Lung (tissue), 16 donors: Measurements from ENCODE around the gene GPS1. TPM values are rescaled to one million over a fixed set of nuclear protein-coding genes. Genes with fewer than 3 reads are reported as not detected.

ENCODE experiments used
- ATAC-seq: fragments of 200-7000 bp; cut with Tn5 transposase; one replicate; pipeline ENCODE4 v1.9.1; 2020; ENCODE audit warnings: moderate number of reproducible peaks; ENCODE audit not compliant: insufficient read depth, low FRiP score
- DNase-seq, 3 donors: peaks; one replicate each; pipeline ENCODE4 v3.0.0-alpha.2; 2013 to 2017
- H3K27ac ChIP-seq, 2 donors: one replicate each; pipeline ENCODE4 v1.5.1; 2013; ENCODE audit warnings: mild to moderate bottlenecking in 2 of 2, moderate library complexity in 2 of 2, control low read depth in 1 of 2, inconsistent platforms in 1 of 2, low read depth in 1 of 2, low read length in 1 of 2
- H3K27me3 ChIP-seq, 3 donors: one replicate each; pipeline ENCODE4 v1.5.1; 2013; ENCODE audit warnings: low read length in 2 of 3; ENCODE audit not compliant: control insufficient read depth in 3 of 3, insufficient read depth in 3 of 3
- H3K36me3 ChIP-seq, 4 donors: one replicate each; pipeline ENCODE4 v1.5.1; 2013; ENCODE audit warnings: low read length in 4 of 4, mild to moderate bottlenecking in 1 of 4, moderate library complexity in 1 of 4; ENCODE audit not compliant: control insufficient read depth in 4 of 4, insufficient read depth in 4 of 4
- H3K4me1 ChIP-seq, 5 donors: one replicate each; pipeline ENCODE4 v1.5.1; 2013; ENCODE audit warnings: low read length in 5 of 5, mild to moderate bottlenecking in 2 of 5, moderate library complexity in 1 of 5; ENCODE audit not compliant: control insufficient read depth in 5 of 5, insufficient read depth in 5 of 5
- H3K4me3 ChIP-seq: one replicate; pipeline ENCODE4 v1.5.1; 2013; ENCODE audit warnings: mild to moderate bottlenecking, control low read depth, moderate library complexity
- H3K9ac ChIP-seq, 2 donors: one replicate each; pipeline ENCODE4 v1.5.1; 2013; ENCODE audit warnings: low read length in 2 of 2, control low read depth in 1 of 2; ENCODE audit not compliant: insufficient read depth in 1 of 2
- H3K9me3 ChIP-seq, 4 donors: one replicate each; pipeline ENCODE4 v1.5.1; 2013; ENCODE audit warnings: low read length in 3 of 4, mild to moderate bottlenecking in 1 of 4, moderate library complexity in 1 of 4; ENCODE audit not compliant: control insufficient read depth in 4 of 4, insufficient read depth in 3 of 4
- WGBS, 2 donors: extraction: QIAGEN DNeasy Blood & Tissue Kit; methylation state at CpG; one replicate each; pipeline ENCODE4 v1.1.7; 2013; 5-methylcytosine and 5-hydroxymethylcytosine counted together
- long read RNA-seq, 5 donors: transcript quantifications; one replicate each; lab custom pipeline, GENCODE V29; 2026
- polyA plus RNA-seq, 2 donors: library from polyadenylated mRNA; stranded (reverse); fragments of 200-250 nt; gene quantifications; one replicate each; pipeline ENCODE4 v1.2.1, GENCODE V29; 2013
- total RNA-seq, 2 donors: library from RNA; depleted of rRNA in 1 of 2; stranded (reverse); fragments of >200 nt in 1 of 2; gene quantifications; one replicate each; pipeline ENCODE4 v1.2.1, GENCODE V29; 2014 to 2021
- TF ChIP-seq, protein P1 (sequence below): IDR thresholded peaks from 2 replicates; pipeline ENCODE4 v1.5.1; 2012; ENCODE audit warnings: mild to moderate bottlenecking; ENCODE audit errors: control extremely low read depth, extremely low read depth
- donor health status: control.
- donor health status: control.
- donor health status: Bipolar disorder and iron deficiency.
- donor health status: healthy.
- donor health status: DM: yes; HTN: yes; CAD: no.

The GPS1 gene
- total RNA-seq (100 to 1,000 TPM in 1 of 2 donors, 10 to 100 TPM in 1; 71.0 to 102 TPM), polyA plus RNA-seq (10 to 100 TPM; 79.0 to 99.8 TPM)
- long read RNA-seq, donor 1, transcript GPS1-208 (13 exons, 1,874 nt) = major isoform, 12 of 116 reads
- long read RNA-seq, donor 1, partial matches to known transcripts = 31 of 116 reads
- long read RNA-seq, donor 1, other reads (novel, unspliced or antisense) = 66 of 116 reads
- long read RNA-seq, donor 2, partial matches to known transcripts = 13 of 18 reads
- long read RNA-seq, donor 2, other reads (novel, unspliced or antisense) = 0 of 18 reads
- long read RNA-seq, donor 3, transcript GPS1-208 (13 exons, 1,874 nt) = major isoform, 5 of 7 reads
- long read RNA-seq, donor 3, partial matches to known transcripts = 0 of 7 reads
- long read RNA-seq, donor 3, other reads (novel, unspliced or antisense) = 0 of 7 reads
- long read RNA-seq, donor 4, partial matches to known transcripts = 13 of 25 reads
- long read RNA-seq, donor 4, other reads (novel, unspliced or antisense) = 6 of 25 reads
- long read RNA-seq, donor 5, transcript GPS1-208 (13 exons, 1,874 nt) = major isoform, 17 of 68 reads
- long read RNA-seq, donor 5, transcript GPS1-201 (13 exons, 1,842 nt) = minor isoform, 6 of 68 reads
- long read RNA-seq, donor 5, partial matches to known transcripts = 26 of 68 reads
- long read RNA-seq, donor 5, other reads (novel, unspliced or antisense) = 12 of 68 reads

DNA sequence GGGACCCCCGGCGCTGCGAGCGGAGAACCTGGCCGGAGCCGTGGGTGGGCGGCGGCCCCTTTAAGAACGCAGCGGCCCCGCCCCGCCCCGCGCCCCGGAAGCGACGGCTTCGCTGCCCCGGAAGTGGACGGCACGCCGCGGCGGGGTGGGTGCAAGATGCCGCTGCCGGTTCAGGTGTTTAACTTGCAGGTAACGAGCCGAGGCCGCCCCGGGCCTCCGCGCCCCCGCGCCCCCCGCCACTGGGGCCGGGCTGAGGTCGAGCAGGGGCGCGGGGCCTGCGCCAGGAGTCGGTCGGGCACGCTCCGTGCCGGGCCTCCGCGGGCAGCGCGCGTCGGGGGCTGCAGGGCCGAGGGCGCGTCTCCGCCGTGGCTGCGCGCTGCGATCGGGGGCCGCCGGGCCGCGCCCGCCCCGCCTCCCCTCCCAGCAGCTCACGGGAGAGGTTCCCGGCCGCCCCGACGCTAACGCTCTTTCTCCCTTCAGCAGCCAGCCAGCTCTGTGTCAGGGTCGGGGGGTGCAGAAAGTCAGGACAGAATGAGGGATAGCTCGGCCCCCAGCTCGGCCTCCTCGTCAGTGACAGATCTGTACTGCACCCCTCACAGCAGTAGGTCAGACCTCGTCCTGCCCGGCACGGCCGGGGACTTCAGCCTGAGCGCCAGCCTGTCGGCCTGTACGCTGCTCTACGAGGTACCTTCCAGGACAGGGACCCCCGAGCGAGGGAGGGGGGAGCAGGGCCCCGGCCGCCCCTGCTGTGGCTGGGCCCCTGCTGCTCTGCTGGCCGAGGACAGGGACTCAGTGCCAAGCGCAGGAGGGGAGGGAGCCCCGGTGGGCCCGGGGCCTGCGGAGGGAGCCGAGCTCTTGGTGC is at the start of gene GPS1, which contains the start of gene RFNG:
Gene GPS1 (plus strand): TSS at position 123 of the 862 bp plus-strand sequence. CDS start 34 bp downstream, at position 157.
Gene RFNG (minus strand): TSS at position 36 of the 862 bp plus-strand sequence. CDS start 45 bp downstream, outside the sequence.
- TF ChIP-seq, protein P1, sequence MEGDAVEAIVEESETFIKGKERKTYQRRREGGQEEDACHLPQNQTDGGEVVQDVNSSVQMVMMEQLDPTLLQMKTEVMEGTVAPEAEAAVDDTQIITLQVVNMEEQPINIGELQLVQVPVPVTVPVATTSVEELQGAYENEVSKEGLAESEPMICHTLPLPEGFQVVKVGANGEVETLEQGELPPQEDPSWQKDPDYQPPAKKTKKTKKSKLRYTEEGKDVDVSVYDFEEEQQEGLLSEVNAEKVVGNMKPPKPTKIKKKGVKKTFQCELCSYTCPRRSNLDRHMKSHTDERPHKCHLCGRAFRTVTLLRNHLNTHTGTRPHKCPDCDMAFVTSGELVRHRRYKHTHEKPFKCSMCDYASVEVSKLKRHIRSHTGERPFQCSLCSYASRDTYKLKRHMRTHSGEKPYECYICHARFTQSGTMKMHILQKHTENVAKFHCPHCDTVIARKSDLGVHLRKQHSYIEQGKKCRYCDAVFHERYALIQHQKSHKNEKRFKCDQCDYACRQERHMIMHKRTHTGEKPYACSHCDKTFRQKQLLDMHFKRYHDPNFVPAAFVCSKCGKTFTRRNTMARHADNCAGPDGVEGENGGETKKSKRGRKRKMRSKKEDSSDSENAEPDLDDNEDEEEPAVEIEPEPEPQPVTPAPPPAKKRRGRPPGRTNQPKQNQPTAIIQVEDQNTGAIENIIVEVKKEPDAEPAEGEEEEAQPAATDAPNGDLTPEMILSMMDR = no peak
- Histone ChIP-seq H3K9ac (peak within 1 kb of the TSS; percentile 19 to 68), H3K4me3 (peak within 1 kb of the TSS; percentile 74), H3K36me3 (peaks cover 0 to 57% (median 14%) of the 10 kb centered on the region in 4 donors), H3K27me3 (no peaks in the 10 kb centered on the region), H3K4me1 (peaks cover 0 to 24% (median 8%) of the 10 kb centered on the region in 5 donors), H3K9me3 (no peaks in the 10 kb centered on the region), H3K27ac (peak within 1 kb of the TSS; percentile 30 to 47)
- DNase-seq (peak; percentile 63 to 74 (median 73)), ATAC-seq (peak; percentile 64)
- 1% methylated on average over 72 to 94 of the region's 94 CpGs for WGBS, 2 donors

DNA sequence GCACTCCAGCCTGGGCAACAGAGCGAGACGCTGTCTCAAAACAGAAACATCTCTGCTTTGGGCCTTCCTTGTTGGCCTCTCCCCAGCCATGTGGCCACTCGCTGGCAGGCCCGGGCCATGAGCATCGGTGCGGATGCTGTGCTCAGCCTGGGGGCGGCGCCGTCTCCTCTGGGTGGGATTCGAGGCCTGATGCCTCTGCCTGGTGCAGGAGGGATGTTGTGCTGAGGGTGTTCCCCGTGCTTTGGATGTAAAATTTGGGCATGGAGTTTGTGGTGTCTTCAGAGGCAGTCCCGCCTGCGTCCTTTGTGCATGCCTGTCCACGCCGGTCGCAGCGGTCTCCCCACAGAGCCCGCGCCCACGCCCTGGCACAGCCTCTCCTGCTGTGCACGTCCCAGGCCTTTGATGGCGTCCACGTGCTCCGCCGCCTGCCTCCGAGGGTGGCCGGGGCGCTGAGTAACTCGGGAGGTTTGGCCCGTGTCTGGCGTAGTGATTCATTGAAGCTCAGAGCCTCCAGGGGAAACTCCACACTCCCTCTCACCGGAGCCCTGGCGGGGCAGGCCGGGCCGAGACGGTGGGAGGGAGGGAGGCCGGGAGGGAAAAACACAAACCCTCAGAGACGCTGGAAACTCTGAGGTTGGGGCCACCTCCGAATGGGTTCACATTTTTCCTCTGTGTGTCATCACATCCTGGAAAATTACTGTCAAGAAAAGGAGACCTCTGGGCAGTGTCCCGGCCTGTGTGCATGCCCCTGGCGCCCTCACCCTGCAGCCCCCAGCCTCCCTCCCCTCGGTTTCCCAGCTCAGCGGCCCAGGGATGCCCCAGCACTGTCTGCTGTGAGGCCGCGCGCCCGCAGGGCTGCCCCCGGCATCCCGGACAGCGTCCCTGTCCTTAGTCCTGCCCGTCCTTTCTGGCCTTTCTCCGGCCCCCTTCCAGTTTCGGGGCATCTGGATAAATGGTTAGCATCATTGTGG is 48.0 kb upstream of the GPS1 start:
- Histone ChIP-seq H3K9ac (no peak overlapping the region), H3K4me3 (no peak overlapping the region), H3K36me3 (peaks cover 0 to 2% (median 0%) of the 10 kb centered on the region in 4 donors), H3K27ac (no peak overlapping the region), H3K27me3 (no peaks in the 10 kb centered on the region), H3K9me3 (no peaks in the 10 kb centered on the region), H3K4me1 (peaks cover 3 to 42% (median 8%) of the 10 kb centered on the region in 5 donors)
- ATAC-seq = peak; percentile 20
- WGBS, 2 donors = 77 to 89% methylated on average over 53 of the region's 53 CpGs
- DNase-seq = no peak
- TF ChIP-seq, protein P1 = no peak
